Measurements from ENCODE around the gene STON2. TPM values are rescaled to one million over a fixed set of nuclear protein-coding genes. Genes with fewer than 3 reads are reported as not detected.
"Not testable (repeated sequence)": the region's sequence is repeated elsewhere in the genome, so short reads cannot be mapped to it uniquely, and the experiment has no call there.

Gene STON2
- total RNA-seq, 3 donors from 2014 or later (not counting 1 experiment from before 2014, with no cell fraction given): 1.7 to 4.8 (median 3.8) TPM

DNA sequence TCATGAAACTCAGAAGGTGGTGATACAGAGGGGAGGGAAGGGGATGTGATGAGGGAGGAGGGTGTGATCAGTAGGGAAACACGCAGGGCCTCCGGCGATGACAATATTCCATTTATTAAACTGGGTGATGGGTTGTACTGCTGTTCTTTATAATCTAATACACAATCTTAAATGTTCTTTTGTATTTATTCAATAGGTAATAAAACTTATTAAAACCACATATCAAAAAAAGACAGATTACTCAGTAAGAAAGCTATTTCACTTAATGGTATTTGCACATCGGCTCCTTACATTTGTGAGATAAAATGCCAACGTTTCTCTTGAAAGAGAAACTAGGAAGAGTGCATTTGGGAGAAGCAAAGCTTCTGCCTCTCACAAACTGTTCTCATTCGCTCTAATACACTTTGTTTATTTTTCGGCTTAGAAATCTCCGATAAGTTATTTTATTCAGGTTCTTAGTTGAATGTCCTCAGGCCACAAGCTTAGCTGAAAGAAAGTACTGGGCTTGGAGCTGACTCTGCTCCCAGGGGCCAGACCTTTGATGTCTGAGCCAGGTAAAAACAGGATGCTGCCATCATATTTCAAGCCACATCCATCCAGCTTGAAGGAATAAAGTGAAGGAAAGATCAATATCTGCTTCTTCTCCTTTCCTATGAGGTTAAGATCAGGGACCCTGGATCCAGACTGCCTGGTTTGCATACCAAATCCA, 17.5 kb downstream of the STON2 start:
- ATAC-seq (no peak), DNase-seq (no peak)
- Mint-ChIP-seq H3K4me3 (no peak overlapping the region), H3K27ac (no peak overlapping the region), H3K4me1 (no peaks in the 10 kb centered on the region), H3K9me3 (no peaks in the 10 kb centered on the region), H3K36me3 (no peaks in the 10 kb centered on the region), H3K27me3 (ENCODE audit: low read depth in 2 of 2) (no peaks in the 10 kb centered on the region)
- no peak overlapping the region for H3K27ac ChIP-seq (ENCODE audit: low read length)
- WGBS (ENCODE audit: insufficient coverage): 94% methylated on average over 5 of the region's 8 CpGs
- no peak for TF ChIP-seq CTCF (IDR thresholded peaks at IDR 0.05)
- no peaks in the 10 kb centered on the region for H3K4me1 ChIP-seq (ENCODE audit: control insufficient read depth, insufficient read depth, low read length)
- intact Hi-C loops (cut with micrococcal nuclease): no loop called here
- no peaks in the 10 kb centered on the region for H3K36me3 ChIP-seq (ENCODE audit: control insufficient read depth, insufficient read depth, low read length)
- no peaks in the 10 kb centered on the region for H3K9me3 ChIP-seq (ENCODE audit: control insufficient read depth, insufficient read depth, low read length)
- no peaks in the 10 kb centered on the region for H3K27me3 ChIP-seq (ENCODE audit: control insufficient read depth, insufficient read depth, low read length)
- no peak overlapping the region for H3K4me3 ChIP-seq (ENCODE audit: low read length)

GRCh38 chr14:81380009-81380408, 20.1 kb downstream of the STON2 start:
- H3K4me3 ChIP-seq (ENCODE audit: low read length); H3K4me3 Mint-ChIP-seq; H3K27ac Mint-ChIP-seq; H3K36me3 ChIP-seq (ENCODE audit: control insufficient read depth, insufficient read depth, low read length); H3K9me3 ChIP-seq (ENCODE audit: control insufficient read depth, insufficient read depth, low read length); H3K36me3 Mint-ChIP-seq; H3K4me1 Mint-ChIP-seq; intact Hi-C loops (cut with micrococcal nuclease); DNase-seq; ATAC-seq; H3K27me3 Mint-ChIP-seq (ENCODE audit: low read depth in 2 of 2); H3K27me3 ChIP-seq (ENCODE audit: control insufficient read depth, insufficient read depth, low read length); H3K27ac ChIP-seq (ENCODE audit: low read length); H3K4me1 ChIP-seq (ENCODE audit: control insufficient read depth, insufficient read depth, low read length); H3K9me3 Mint-ChIP-seq: not testable (repeated sequence)
- 96% methylated on average over 2 of the region's 2 CpGs for WGBS (ENCODE audit: insufficient coverage)

DNA sequence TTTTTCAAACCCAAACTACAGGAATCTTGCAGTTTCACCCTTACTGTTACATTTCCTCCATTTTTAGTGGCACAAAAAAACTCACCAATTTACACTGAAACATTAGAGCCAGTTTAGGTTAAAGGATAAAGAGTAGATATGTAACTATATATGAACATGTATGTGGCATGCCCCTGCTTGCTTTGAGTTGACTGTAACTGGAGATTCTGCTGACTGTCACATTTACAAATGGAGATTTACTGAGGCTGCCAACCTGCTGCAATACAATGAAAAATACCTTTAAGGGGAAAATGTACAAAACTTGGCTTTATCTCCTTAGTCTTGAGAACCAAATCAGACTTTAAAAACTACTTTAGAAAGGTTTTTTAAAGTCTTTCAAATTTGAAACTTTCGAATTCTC, 28.3 kb downstream of the STON2 start:
- intact Hi-C loops (cut with micrococcal nuclease): no loop called here
- H3K36me3 Mint-ChIP-seq: no peaks in the 10 kb centered on the region
- DNase-seq: no peak
- Histone ChIP-seq H3K27ac (ENCODE audit: low read length) (no peak overlapping the region), H3K36me3 (ENCODE audit: control insufficient read depth, insufficient read depth, low read length) (no peaks in the 10 kb centered on the region), H3K27me3 (ENCODE audit: control insufficient read depth, insufficient read depth, low read length) (no peaks in the 10 kb centered on the region), H3K9me3 (ENCODE audit: control insufficient read depth, insufficient read depth, low read length) (no peaks in the 10 kb centered on the region), H3K4me3 (ENCODE audit: low read length) (no peak overlapping the region), H3K4me1 (ENCODE audit: control insufficient read depth, insufficient read depth, low read length) (no peaks in the 10 kb centered on the region)
- no peaks in the 10 kb centered on the region for H3K4me1 Mint-ChIP-seq
- ATAC-seq: no peak
- no peak for TF ChIP-seq CTCF (IDR thresholded peaks at IDR 0.05)
- no peaks in the 10 kb centered on the region for H3K9me3 Mint-ChIP-seq
- WGBS (ENCODE audit: insufficient coverage): 79% methylated on average over 1 of the region's 1 CpG
- H3K27me3 Mint-ChIP-seq (ENCODE audit: low read depth in 2 of 2): peaks cover 0 to 4% of the 10 kb centered on the region in 2 donors
- no peak overlapping the region for H3K27ac Mint-ChIP-seq
- H3K4me3 Mint-ChIP-seq: no peak overlapping the region

GRCh38 chr14:81367563-81367962, 32.6 kb downstream of the STON2 start:
- Mint-ChIP-seq H3K27ac (no peak overlapping the region), H3K9me3 (no peaks in the 10 kb centered on the region), H3K36me3 (no peaks in the 10 kb centered on the region), H3K4me3 (no peak overlapping the region), H3K4me1 (no peaks in the 10 kb centered on the region), H3K27me3 (ENCODE audit: low read depth in 2 of 2) (no peaks in the 10 kb centered on the region)
- Histone ChIP-seq H3K27ac (ENCODE audit: low read length) (no peak overlapping the region), H3K4me1 (ENCODE audit: control insufficient read depth, insufficient read depth, low read length) (no peaks in the 10 kb centered on the region), H3K36me3 (ENCODE audit: control insufficient read depth, insufficient read depth, low read length) (no peaks in the 10 kb centered on the region), H3K4me3 (ENCODE audit: low read length) (no peak overlapping the region), H3K27me3 (ENCODE audit: control insufficient read depth, insufficient read depth, low read length) (no peaks in the 10 kb centered on the region), H3K9me3 (ENCODE audit: control insufficient read depth, insufficient read depth, low read length) (no peaks in the 10 kb centered on the region)
- no peak for TF ChIP-seq CTCF (IDR thresholded peaks at IDR 0.05)
- WGBS (ENCODE audit: insufficient coverage): 91% methylated on average over 4 of the region's 4 CpGs
- intact Hi-C loops (cut with micrococcal nuclease): no loop called here
- ATAC-seq: no peak
- DNase-seq: no peak
